Karpas-422 (cell line): ENCODE results near the gene MAN1A1. TPM values are rescaled to one million over a fixed set of nuclear protein-coding genes. Genes with fewer than 3 reads are reported as not detected.

Experiments
- DNase-seq: peaks from one replicate; pipeline ENCODE4 v3.0.0-alpha.2; 2015
- H2AFZ ChIP-seq: fragments of 200-600 bp; sonication (generic); 2 replicates; pipeline ENCODE4 v1.6.1; 2014; ENCODE audit warnings: antibody characterized with exemption, low read length, mixed read lengths
- H3K27ac ChIP-seq: fragments of 200-600 bp; sonication (generic); 2 replicates; pipeline ENCODE4 v1.5.1; 2014; ENCODE audit warnings: mild to moderate bottlenecking, low read length, moderate library complexity
- H3K27me3 ChIP-seq: fragments of 200-600 bp; sonication (generic); 2 replicates; pipeline ENCODE4 v1.6.1; 2014; ENCODE audit warnings: low read length, mixed read lengths
- H3K36me3 ChIP-seq: fragments of 200-600 bp; sonication (generic); 2 replicates; pipeline ENCODE4 v1.6.1; 2014; ENCODE audit warnings: low read length, mixed read lengths; ENCODE audit not compliant: insufficient read depth
- H3K4me1 ChIP-seq: fragments of 200-600 bp; sonication (generic); 2 replicates; pipeline ENCODE4 v1.6.1; 2014; ENCODE audit warnings: mild to moderate bottlenecking, low read length, mixed read lengths
- H3K4me2 ChIP-seq: fragments of 200-600 bp; sonication (generic); 2 replicates; pipeline ENCODE4 v1.6.1; 2014; ENCODE audit warnings: low read length, low read depth, mild to moderate bottlenecking; ENCODE audit not compliant: poor library complexity, severe bottlenecking
- H3K4me3 ChIP-seq: fragments of 200-600 bp; sonication (generic); 2 replicates; pipeline ENCODE4 v1.5.1; 2014; ENCODE audit warnings: mild to moderate bottlenecking, antibody characterized with exemption, low read length, mixed read lengths
- H3K79me2 ChIP-seq: fragments of 200-600 bp; sonication (generic); 2 replicates; pipeline ENCODE4 v1.6.1; 2014; ENCODE audit warnings: mild to moderate bottlenecking, low read length, mixed read lengths
- H3K9ac ChIP-seq: fragments of 200-600 bp; sonication (generic); 2 replicates; pipeline ENCODE4 v1.6.0; 2014; ENCODE audit warnings: low read length
- H3K9me2 ChIP-seq: fragments of 200-600 bp; sonication (generic), shearing (Covaris generic); replicated peaks from 2 replicates; pipeline ENCODE4 v1.6.0; 2014; ENCODE audit warnings: mild to moderate bottlenecking, low read length, moderate library complexity; ENCODE audit not compliant: insufficient read depth
- H3K9me3 ChIP-seq: fragments of 300-700, 200-600 bp; sonication (generic); 2 replicates; pipeline ENCODE4 v1.6.1; 2014; ENCODE audit warnings: low read length, mixed read lengths
- H4K20me1 ChIP-seq: fragments of 200-600 bp; sonication (generic); 2 replicates; pipeline ENCODE4 v1.6.1; 2014; ENCODE audit warnings: mild to moderate bottlenecking, antibody characterized with exemption, low read length, low read depth; ENCODE audit not compliant: insufficient read depth
- total RNA-seq: library from RNA; depleted of rRNA; stranded (reverse); fragments of >200 nt; shearing (Covaris generic); gene quantifications from 2 replicates; pipeline ENCODE4 v1.2.3, GENCODE V29; 2014; ENCODE audit warnings: low replicate concordance

The MAN1A1 gene
- total RNA-seq, 1 experiment from 2014 or later: 0.48 TPM

- peak; percentile 61 for DNase-seq
- H4K20me1 ChIP-seq: no peaks in the 10 kb centered on the region
- H3K27me3 ChIP-seq: no peaks in the 10 kb centered on the region
- H3K27ac ChIP-seq: no peak overlapping the region
- H3K4me1 ChIP-seq: no peaks in the 10 kb centered on the region
- no peaks in the 10 kb centered on the region for H3K9me3 ChIP-seq
- H3K9me2 ChIP-seq: no peaks in the 10 kb centered on the region
- no peak overlapping the region for H3K4me3 ChIP-seq
- no peak overlapping the region for H2AFZ ChIP-seq
- H3K79me2 ChIP-seq: no peaks in the 10 kb centered on the region
- H3K36me3 ChIP-seq: no peaks in the 10 kb centered on the region
- H3K4me2 ChIP-seq: no peak overlapping the region
- H3K9ac ChIP-seq: no peak overlapping the region
Observed at GRCh38 chr6:119148098-119148824, 201.3 kb downstream of the MAN1A1 start.

GRCh38 chr6:119147101-119148053, 202.2 kb downstream of the MAN1A1 start:
- H3K9me2 ChIP-seq: no peaks in the 10 kb centered on the region
- H3K9ac ChIP-seq: no peak overlapping the region
- no peak overlapping the region for H3K4me2 ChIP-seq
- H3K27ac ChIP-seq: no peak overlapping the region
- no peaks in the 10 kb centered on the region for H3K79me2 ChIP-seq
- H3K36me3 ChIP-seq: no peaks in the 10 kb centered on the region
- H3K27me3 ChIP-seq: no peaks in the 10 kb centered on the region
- no peaks in the 10 kb centered on the region for H3K4me1 ChIP-seq
- H2AFZ ChIP-seq: no peak overlapping the region
- no peaks in the 10 kb centered on the region for H4K20me1 ChIP-seq
- no peaks in the 10 kb centered on the region for H3K9me3 ChIP-seq
- no peak for DNase-seq
- H3K4me3 ChIP-seq: no peak overlapping the region

GRCh38 chr6:119145111-119145510, 204.4 kb downstream of the MAN1A1 start:
- no peaks in the 10 kb centered on the region for H4K20me1 ChIP-seq
- no peaks in the 10 kb centered on the region for H3K36me3 ChIP-seq
- H3K9me3 ChIP-seq: no peaks in the 10 kb centered on the region
- no peak overlapping the region for H2AFZ ChIP-seq
- no peak overlapping the region for H3K27ac ChIP-seq
- H3K9me2 ChIP-seq: no peaks in the 10 kb centered on the region
- no peaks in the 10 kb centered on the region for H3K27me3 ChIP-seq
- no peak for DNase-seq
- H3K4me3 ChIP-seq: no peak overlapping the region
- H3K4me2 ChIP-seq: no peak overlapping the region
- no peaks in the 10 kb centered on the region for H3K4me1 ChIP-seq
- no peaks in the 10 kb centered on the region for H3K79me2 ChIP-seq
- H3K9ac ChIP-seq: no peak overlapping the region

GRCh38 chr6:119142637-119143036, 206.9 kb downstream of the MAN1A1 start:
- Histone ChIP-seq H3K36me3 (no peaks in the 10 kb centered on the region), H4K20me1 (no peaks in the 10 kb centered on the region), H3K27me3 (no peaks in the 10 kb centered on the region), H3K4me3 (no peak overlapping the region), H3K4me2 (no peak overlapping the region), H3K4me1 (no peaks in the 10 kb centered on the region), H2AFZ (no peak overlapping the region), H3K9me3 (no peaks in the 10 kb centered on the region), H3K9me2 (no peaks in the 10 kb centered on the region), H3K79me2 (no peaks in the 10 kb centered on the region), H3K9ac (no peak overlapping the region), H3K27ac (no peak overlapping the region)
- no peak for DNase-seq

GRCh38 chr6:119142041-119142440, 207.5 kb downstream of the MAN1A1 start:
- Histone ChIP-seq H3K4me2 (no peak overlapping the region), H4K20me1 (no peaks in the 10 kb centered on the region), H3K36me3 (no peaks in the 10 kb centered on the region), H3K4me1 (no peaks in the 10 kb centered on the region), H3K27me3 (no peaks in the 10 kb centered on the region), H3K9ac (no peak overlapping the region), H3K27ac (no peak overlapping the region), H3K79me2 (no peaks in the 10 kb centered on the region), H3K9me2 (no peaks in the 10 kb centered on the region), H2AFZ (no peak overlapping the region), H3K4me3 (no peak overlapping the region), H3K9me3 (no peaks in the 10 kb centered on the region)
- no peak for DNase-seq

- Histone ChIP-seq H2AFZ (no peak overlapping the region), H3K27ac (no peak overlapping the region), H3K27me3 (no peaks in the 10 kb centered on the region), H3K9me3 (no peaks in the 10 kb centered on the region), H3K4me1 (no peaks in the 10 kb centered on the region), H3K4me2 (no peak overlapping the region), H3K36me3 (no peaks in the 10 kb centered on the region), H3K79me2 (no peaks in the 10 kb centered on the region), H3K4me3 (no peak overlapping the region), H3K9me2 (no peaks in the 10 kb centered on the region), H4K20me1 (no peaks in the 10 kb centered on the region), H3K9ac (no peak overlapping the region)
- no peak for DNase-seq
Observed at GRCh38 chr6:119140196-119141140, 209.1 kb downstream of the MAN1A1 start.

- no peak for DNase-seq
- Histone ChIP-seq H3K27ac (no peak overlapping the region), H2AFZ (no peak overlapping the region)
Observed at GRCh38 chr6:119138906-119139541, 210.5 kb downstream of the MAN1A1 start.

More at GRCh38 chr6:119138906-119139541, 210.5 kb downstream of the MAN1A1 start:
- no peaks in the 10 kb centered on the region for H3K79me2 ChIP-seq
- no peaks in the 10 kb centered on the region for H3K9me3 ChIP-seq
- H3K27me3 ChIP-seq: no peaks in the 10 kb centered on the region
- H4K20me1 ChIP-seq: no peaks in the 10 kb centered on the region
- H3K9me2 ChIP-seq: no peaks in the 10 kb centered on the region
- H3K4me1 ChIP-seq: no peaks in the 10 kb centered on the region
- H3K4me3 ChIP-seq: no peak overlapping the region
- H3K4me2 ChIP-seq: no peak overlapping the region
- no peaks in the 10 kb centered on the region for H3K36me3 ChIP-seq
- no peak overlapping the region for H3K9ac ChIP-seq
